NCI-H1092 (cell line): ENCODE results near the gene DYNC1LI2.
"Not testable (repeated sequence)": the region's sequence is repeated elsewhere in the genome, so short reads cannot be mapped to it uniquely, and the experiment has no call there.

Source experiments
- DNase-seq: peaks from one replicate; lab custom pipeline; 2025; lab: John Stamatoyannopoulos, UW

DYNC1LI2 gene

GRCh38 chr16:66751303-66751991 is at the start of gene DYNC1LI2:
DYNC1LI2 (minus strand) TSS chr16:66751609; CDS start chr16:66751591, 18 bp downstream.
- peak; percentile 63 for DNase-seq

- DNase-seq = no peak
Measured at GRCh38 chr16:66800856-66801255, 49.4 kb upstream of the DYNC1LI2 start.

- no peak for DNase-seq
Measured at GRCh38 chr16:66798161-66798560, 46.8 kb upstream of the DYNC1LI2 start.

- DNase-seq = not testable (repeated sequence)
Measured at GRCh38 chr16:66793984-66794383, 42.6 kb upstream of the DYNC1LI2 start.

- DNase-seq = no peak
Measured at GRCh38 chr16:66790130-66790733, 38.8 kb upstream of the DYNC1LI2 start.

- no peak for DNase-seq
Measured at GRCh38 chr16:66787427-66787826, 36.0 kb upstream of the DYNC1LI2 start.

- no peak for DNase-seq
Measured at GRCh38 chr16:66786551-66786950, 35.1 kb upstream of the DYNC1LI2 start.

GRCh38 chr16:66776457-66776856 is 25.0 kb upstream of the DYNC1LI2 start:
- DNase-seq = no peak

- DNase-seq = no peak
Measured at GRCh38 chr16:66774981-66775380, 23.6 kb upstream of the DYNC1LI2 start.

GRCh38 chr16:66758086-66758485 is 6.7 kb upstream of the DYNC1LI2 start:
- DNase-seq = no peak

GRCh38 chr16:66754819-66755218 is 3.4 kb upstream of the DYNC1LI2 start:
- no peak for DNase-seq

GRCh38 chr16:66754211-66754610 is 2.8 kb upstream of the DYNC1LI2 start:
- DNase-seq = no peak

GRCh38 chr16:66752958-66753357 is 1.5 kb upstream of the DYNC1LI2 start:
- no peak for DNase-seq

- DNase-seq = no peak
Measured at GRCh38 chr16:66752379-66752778, 970 bp upstream of the DYNC1LI2 start.

- DNase-seq = no peak
Measured at GRCh38 chr16:66751992-66752322, 548 bp upstream of the DYNC1LI2 start.

GRCh38 chr16:66751053-66751302 is 431 bp downstream of the DYNC1LI2 start:
- no peak for DNase-seq

- no peak for DNase-seq
Measured at GRCh38 chr16:66750279-66751052, 943 bp downstream of the DYNC1LI2 start.

GRCh38 chr16:66746682-66747081 is 4.7 kb downstream of the DYNC1LI2 start:
- DNase-seq = no peak

GRCh38 chr16:66746048-66746447 is 5.4 kb downstream of the DYNC1LI2 start:
- no peak for DNase-seq

- no peak for DNase-seq
Measured at GRCh38 chr16:66741950-66742808, 9.2 kb downstream of the DYNC1LI2 start.

- peak; percentile 2 for DNase-seq
Measured at GRCh38 chr16:66741169-66741900, 10.1 kb downstream of the DYNC1LI2 start.

- no peak for DNase-seq
Measured at GRCh38 chr16:66740533-66740932, 10.9 kb downstream of the DYNC1LI2 start.
